HG02798 (cell line): ENCODE data around the gene HYDIN.

Experiments
- ATAC-seq: cut with Tn5 transposase; IDR thresholded peaks from one replicate; pipeline ENCODE4 v1.9.1; 2021; ENCODE audit warnings: mild to moderate bottlenecking; ENCODE audit not compliant: unreplicated experiment, poor library complexity

Gene HYDIN

GRCh38 chr16:70770626-70771552, 459.6 kb downstream of the HYDIN start:
- ATAC-seq, result peak; percentile 63

GRCh38 chr16:70770291-70770625, 460.3 kb downstream of the HYDIN start:
- ATAC-seq, result no peak

- ATAC-seq, result no peak
Measured at GRCh38 chr16:70769761-70770160, 460.8 kb downstream of the HYDIN start.

GRCh38 chr16:70769131-70769530, 461.4 kb downstream of the HYDIN start:
- no peak for ATAC-seq

- no peak for ATAC-seq
Measured at GRCh38 chr16:70768203-70768580, 462.3 kb downstream of the HYDIN start.

- ATAC-seq, result no peak
Measured at GRCh38 chr16:70767377-70768202, 462.9 kb downstream of the HYDIN start.

GRCh38 chr16:70766658-70767057, 463.9 kb downstream of the HYDIN start:
- ATAC-seq, result no peak

- ATAC-seq, result no peak
Measured at GRCh38 chr16:70766176-70766575, 464.3 kb downstream of the HYDIN start.

- ATAC-seq, result no peak
Measured at GRCh38 chr16:70765491-70765890, 465.0 kb downstream of the HYDIN start.

GRCh38 chr16:70764632-70765031, 465.9 kb downstream of the HYDIN start:
- ATAC-seq, result no peak

- no peak for ATAC-seq
Measured at GRCh38 chr16:70760221-70760620, 470.3 kb downstream of the HYDIN start.

- ATAC-seq, result no peak
Measured at GRCh38 chr16:70759666-70760065, 470.9 kb downstream of the HYDIN start.

- ATAC-seq, result no peak
Measured at GRCh38 chr16:70758786-70759185, 471.7 kb downstream of the HYDIN start.
